HEK293 (cell line): ENCODE data around the gene CDX2.

ENCODE experiments used
- CTCF ChIA-PET: fragments of 350-600 bp; formaldehyde crosslinking; extraction: SDS; loops from one replicate; lab custom pipeline; 2021; ENCODE audit warnings: antibody characterized with exemption; lab: Yijun Ruan, JAX
- POLR2A ChIA-PET: fragments of 300-600 bp; formaldehyde crosslinking; extraction: SDS; loops from one replicate; lab custom pipeline; 2020; ENCODE audit warnings: antibody characterized with exemption, inconsistent platforms; lab: Yijun Ruan, JAX
- H3K27ac ChIP-seq: fragments of 200-500 bp; sonication (Bioruptor generic); 2 replicates; pipeline ENCODE4 v1.5.1; 2014; ENCODE audit warnings: low read depth, low read length, control low read depth, inconsistent platforms; ENCODE audit errors: extremely low read depth
- H3K36me3 ChIP-seq, 2 experiments: fragments of 200-500 bp in 1 of 2; sonication (Bioruptor generic) in 1 of 2; 1 replicate in 1 of 2; 2 replicates in 1 of 2; pipeline ENCODE4 v1.5.1; 2014 to 2017; ENCODE audit warnings: inconsistent platforms in 2 of 2, low read length in 2 of 2; ENCODE audit not compliant: control insufficient read depth in 2 of 2, insufficient read depth in 1 of 2
- H3K4me1 ChIP-seq: fragments of 200-500 bp; sonication (Bioruptor generic); 2 replicates; pipeline ENCODE4 v1.5.1; 2014; ENCODE audit warnings: mild to moderate bottlenecking, low read length, inconsistent platforms; ENCODE audit not compliant: control insufficient read depth, insufficient read depth
- H3K4me3 ChIP-seq: 2 replicates; pipeline ENCODE4 v1.5.1; 2011; ENCODE audit warnings: low read depth, mild to moderate bottlenecking, control low read depth, low read length, moderate library complexity
- H3K9me3 ChIP-seq: fragments of 200-500 bp; sonication (Bioruptor generic); 2 replicates; pipeline ENCODE4 v1.5.1; 2014; ENCODE audit warnings: low read depth, low read length, inconsistent platforms; ENCODE audit not compliant: control insufficient read depth, insufficient read depth
- CTCF ChIP-seq: fragments of 450-650 bp; formaldehyde crosslinking; IDR thresholded peaks from 2 replicates; pipeline ENCODE4 v1.5.1; 2016; ENCODE audit warnings: missing biosample characterization, missing genetic modification characterization
- FEZF1 ChIP-seq: fragments of 450-650 bp; formaldehyde crosslinking; IDR thresholded peaks from 2 replicates; pipeline ENCODE4 v1.5.1; 2016; ENCODE audit warnings: missing biosample characterization, missing genetic modification characterization
- IKZF3 ChIP-seq: fragments of 450-650 bp; IDR thresholded peaks from 2 replicates; pipeline ENCODE4 v1.5.0; 2018; ENCODE audit warnings: missing biosample characterization, mild to moderate bottlenecking, missing genetic modification characterization, moderate library complexity
- KLF1 ChIP-seq: fragments of 450-650 bp; formaldehyde crosslinking; IDR thresholded peaks from 2 replicates; pipeline ENCODE4 v1.5.1; 2016; ENCODE audit warnings: missing biosample characterization, missing genetic modification characterization
- MZF1 ChIP-seq: fragments of 450-650 bp; formaldehyde crosslinking; IDR thresholded peaks from 2 replicates; pipeline ENCODE4 v1.5.1; 2017; ENCODE audit warnings: missing biosample characterization, missing genetic modification characterization, borderline replicate concordance
- PRDM6 ChIP-seq: fragments of 450-650 bp; formaldehyde crosslinking; IDR thresholded peaks from 2 replicates; pipeline ENCODE4 v1.5.1; 2017; ENCODE audit warnings: missing biosample characterization, missing genetic modification characterization
- ZBTB1 ChIP-seq: fragments of 450-650 bp; formaldehyde crosslinking; IDR thresholded peaks from 2 replicates; pipeline ENCODE4 v1.5.1; 2016; ENCODE audit warnings: missing biosample characterization, missing genetic modification characterization
- ZBTB20 ChIP-seq: fragments of 450-650 bp; formaldehyde crosslinking; IDR thresholded peaks from 2 replicates; pipeline ENCODE4 v1.5.1; 2016; ENCODE audit warnings: missing biosample characterization, missing genetic modification characterization
- ZFHX2 ChIP-seq: fragments of 450-650 bp; formaldehyde crosslinking; conservative IDR thresholded peaks from 2 replicates; pipeline ENCODE4 v1.5.1; 2016; ENCODE audit warnings: missing biosample characterization, missing genetic modification characterization
- ZFP37 ChIP-seq: fragments of 450-650 bp; formaldehyde crosslinking; IDR thresholded peaks from 2 replicates; pipeline ENCODE4 v1.5.1; 2016; ENCODE audit warnings: missing biosample characterization, missing genetic modification characterization
- ZNF211 ChIP-seq: fragments of 450-650 bp; formaldehyde crosslinking; IDR thresholded peaks from 2 replicates; pipeline ENCODE4 v1.5.1; 2016; ENCODE audit warnings: low read depth, missing biosample characterization, missing genetic modification characterization
- ZNF274 ChIP-seq, 2 experiments: fragments of 200-500 bp in 1 of 2; fragments of 450-650 bp in 1 of 2; sonication (Bioruptor generic) in 1 of 2; formaldehyde crosslinking in 1 of 2; IDR thresholded peaks; 2 replicates each; pipeline versions ENCODE4 v1.5.1 to v1.6.1; 2014 to 2016; ENCODE audit warnings: borderline replicate concordance in 1 of 2, inconsistent platforms in 1 of 2, low read length in 1 of 2, missing biosample characterization in 1 of 2, missing genetic modification characterization in 1 of 2
- ZNF311 ChIP-seq: fragments of 450-650 bp; formaldehyde crosslinking; IDR thresholded peaks from 2 replicates; pipeline ENCODE4 v1.5.1; 2017; ENCODE audit warnings: missing biosample characterization, missing genetic modification characterization, borderline replicate concordance
- ZNF335 ChIP-seq: fragments of 450-650 bp; formaldehyde crosslinking; conservative IDR thresholded peaks from 2 replicates; pipeline ENCODE4 v1.5.1; 2016; ENCODE audit warnings: missing biosample characterization, missing genetic modification characterization
- ZNF391 ChIP-seq: fragments of 450-650 bp; formaldehyde crosslinking; IDR thresholded peaks from 2 replicates; pipeline ENCODE4 v1.5.1; 2016; ENCODE audit warnings: low read depth, missing biosample characterization, missing genetic modification characterization, borderline replicate concordance
- ZNF521 ChIP-seq: fragments of 450-650 bp; formaldehyde crosslinking; IDR thresholded peaks from 2 replicates; pipeline ENCODE4 v1.5.1; 2017; ENCODE audit warnings: missing biosample characterization, mild to moderate bottlenecking, missing genetic modification characterization
- ZNF558 ChIP-seq: fragments of 450-650 bp; formaldehyde crosslinking; IDR thresholded peaks from 2 replicates; pipeline ENCODE4 v1.5.1; 2016; ENCODE audit warnings: missing biosample characterization, missing genetic modification characterization
- ZNF580 ChIP-seq: fragments of 450-650 bp; formaldehyde crosslinking; IDR thresholded peaks from 2 replicates; pipeline ENCODE4 v1.5.1; 2016; ENCODE audit warnings: missing biosample characterization, missing genetic modification characterization
- ZNF596 ChIP-seq: fragments of 450-650 bp; IDR thresholded peaks from 2 replicates; pipeline ENCODE4 v1.5.0; 2018; ENCODE audit warnings: missing biosample characterization, mild to moderate bottlenecking, missing genetic modification characterization, moderate library complexity
- ZNF654 ChIP-seq: fragments of 450-650 bp; formaldehyde crosslinking; IDR thresholded peaks from 2 replicates; pipeline ENCODE4 v1.5.1; 2016; ENCODE audit warnings: low read depth, missing biosample characterization, missing genetic modification characterization
- ZNF660 ChIP-seq: fragments of 450-650 bp; IDR thresholded peaks from 2 replicates; pipeline ENCODE4 v1.5.1; 2018; ENCODE audit warnings: missing biosample characterization, mild to moderate bottlenecking, missing genetic modification characterization
- ZNF707 ChIP-seq: fragments of 450-650 bp; formaldehyde crosslinking; IDR thresholded peaks from 2 replicates; pipeline ENCODE4 v1.5.1; 2016; ENCODE audit warnings: missing biosample characterization, missing genetic modification characterization
- ZNF830 ChIP-seq: fragments of 450-650 bp; IDR thresholded peaks from 2 replicates; pipeline ENCODE4 v1.5.0; 2018; ENCODE audit warnings: missing biosample characterization, missing genetic modification characterization, low read depth, mild to moderate bottlenecking, moderate library complexity
- TF ChIP-seq, protein P1 (sequence below): fragments of 450-650 bp; formaldehyde crosslinking; IDR thresholded peaks from 2 replicates; pipeline ENCODE4 v1.5.1; 2017; ENCODE audit warnings: missing biosample characterization, missing genetic modification characterization
- TF ChIP-seq, protein P2 (sequence below): fragments of 450-650 bp; formaldehyde crosslinking; IDR thresholded peaks from 2 replicates; pipeline ENCODE4; 2016; ENCODE audit warnings: missing biosample characterization, missing genetic modification characterization
- TF ChIP-seq, protein P3 (sequence below): fragments of 450-650 bp; formaldehyde crosslinking; IDR thresholded peaks from 2 replicates; pipeline ENCODE4 v1.5.1; 2016; ENCODE audit warnings: missing biosample characterization, missing genetic modification characterization

Gene CDX2

DNA sequence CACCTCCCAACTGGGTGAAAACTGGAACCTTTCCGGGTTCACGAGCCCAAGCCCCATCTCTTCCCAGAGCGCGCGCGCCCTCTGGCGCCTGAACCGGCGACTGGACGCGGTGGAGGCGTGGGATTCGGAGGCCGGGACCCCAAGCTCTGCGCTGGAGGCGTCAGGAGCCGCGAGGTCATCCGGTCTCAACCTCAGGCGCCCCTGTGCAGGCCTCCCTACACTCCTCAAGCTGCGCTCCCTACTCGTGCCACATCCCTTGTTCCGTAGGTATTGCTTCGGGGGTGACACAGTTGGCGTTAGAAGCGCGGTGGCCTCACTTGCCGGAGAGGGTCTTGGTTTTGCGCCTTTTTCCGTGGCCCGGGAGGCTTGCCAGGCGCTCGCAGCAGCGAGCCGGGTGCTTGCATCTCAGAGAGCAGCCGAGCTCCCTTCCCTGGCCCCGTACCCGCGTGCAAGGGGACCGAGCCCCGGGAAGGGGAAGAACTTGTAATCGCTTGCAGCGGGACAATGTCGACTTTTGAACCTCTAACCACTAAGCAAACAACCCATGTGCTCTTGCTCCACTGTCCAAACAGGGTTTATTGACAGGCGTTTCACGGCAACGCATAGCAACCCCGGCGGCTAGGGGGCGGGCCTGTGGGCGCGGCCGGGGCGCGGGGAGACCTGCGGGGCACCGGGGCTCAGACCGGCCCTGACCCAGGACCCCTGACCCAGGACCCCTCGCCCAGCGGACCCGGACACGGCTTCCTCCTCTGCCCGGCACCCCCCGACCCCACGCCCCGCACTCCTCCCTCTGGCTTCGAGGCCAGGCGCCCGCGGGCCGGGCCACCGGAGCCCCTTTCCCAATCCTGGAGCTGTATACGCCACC, 8.5 kb downstream of the CDX2 start:
- Histone ChIP-seq H3K4me3 (peak overlapping the region; percentile 31), H3K27ac (peak overlapping the region; percentile 37; the same call in 1 of the 2 replicates), H3K4me1 (no peaks in the 10 kb centered on the region; the same call in 1 of the 2 replicates), H3K36me3 (peaks cover 0 to 46% of the 10 kb centered on the region in 2 experiments; a peak in 2 of 3 replicates), H3K9me3 (no peaks in the 10 kb centered on the region)
- CTCF ChIA-PET = interaction anchor here (0.7 to 13.6 kb wide), 4 partner anchors 18 to 133 kb away, joined by 3 to 206 read pairs (median 4); no protein-coding TSS in a partner anchor
- POLR2A ChIA-PET = no interaction called here
- TF ChIP-seq ZNF391 = no peak
- no peak for TF ChIP-seq ZNF660 (tag by site-specific recombination)
- TF ChIP-seq ZNF580 (tag by site-specific recombination) = no peak
- TF ChIP-seq, protein P1, sequence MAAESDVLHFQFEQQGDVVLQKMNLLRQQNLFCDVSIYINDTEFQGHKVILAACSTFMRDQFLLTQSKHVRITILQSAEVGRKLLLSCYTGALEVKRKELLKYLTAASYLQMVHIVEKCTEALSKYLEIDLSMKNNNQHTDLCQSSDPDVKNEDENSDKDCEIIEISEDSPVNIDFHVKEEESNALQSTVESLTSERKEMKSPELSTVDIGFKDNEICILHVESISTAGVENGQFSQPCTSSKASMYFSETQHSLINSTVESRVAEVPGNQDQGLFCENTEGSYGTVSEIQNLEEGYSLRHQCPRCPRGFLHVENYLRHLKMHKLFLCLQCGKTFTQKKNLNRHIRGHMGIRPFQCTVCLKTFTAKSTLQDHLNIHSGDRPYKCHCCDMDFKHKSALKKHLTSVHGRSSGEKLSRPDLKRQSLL = peak; percentile 58; the same call in 1 of the 2 replicates
- TF ChIP-seq PRDM6 (tag by site-specific recombination) = no peak
- no peak for TF ChIP-seq ZFHX2
- TF ChIP-seq ZBTB1 (tag by site-specific recombination) = no peak
- TF ChIP-seq ZNF335 (tag by site-specific recombination) = peak; percentile 56
- TF ChIP-seq ZNF274 (IDR thresholded peaks at IDR 0.05; ENCODE audit: low read length) = no peak
- TF ChIP-seq ZNF274 (tag by site-specific recombination; IDR thresholded peaks at IDR 0.05; ENCODE audit: borderline replicate concordance) = no peak
- no peak for TF ChIP-seq ZNF211 (tag by site-specific recombination)
- peak; percentile 57; the same call in 1 of the 2 replicates for TF ChIP-seq ZBTB20 (tag by site-specific recombination)
- TF ChIP-seq, protein P2, sequence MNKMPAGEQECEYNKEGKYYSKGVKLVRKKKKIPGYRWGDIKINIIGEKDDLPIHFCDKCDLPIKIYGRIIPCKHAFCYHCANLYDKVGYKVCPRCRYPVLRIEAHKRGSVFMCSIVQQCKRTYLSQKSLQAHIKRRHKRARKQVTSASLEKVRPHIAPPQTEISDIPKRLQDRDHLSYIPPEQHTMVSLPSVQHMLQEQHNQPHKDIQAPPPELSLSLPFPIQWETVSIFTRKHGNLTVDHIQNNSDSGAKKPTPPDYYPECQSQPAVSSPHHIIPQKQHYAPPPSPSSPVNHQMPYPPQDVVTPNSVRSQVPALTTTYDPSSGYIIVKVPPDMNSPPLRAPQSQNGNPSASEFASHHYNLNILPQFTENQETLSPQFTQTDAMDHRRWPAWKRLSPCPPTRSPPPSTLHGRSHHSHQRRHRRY (tag by site-specific recombination) = no peak
- no peak for TF ChIP-seq ZNF830
- no peak for TF ChIP-seq MZF1 (tag by site-specific recombination)
- TF ChIP-seq, protein P3, sequence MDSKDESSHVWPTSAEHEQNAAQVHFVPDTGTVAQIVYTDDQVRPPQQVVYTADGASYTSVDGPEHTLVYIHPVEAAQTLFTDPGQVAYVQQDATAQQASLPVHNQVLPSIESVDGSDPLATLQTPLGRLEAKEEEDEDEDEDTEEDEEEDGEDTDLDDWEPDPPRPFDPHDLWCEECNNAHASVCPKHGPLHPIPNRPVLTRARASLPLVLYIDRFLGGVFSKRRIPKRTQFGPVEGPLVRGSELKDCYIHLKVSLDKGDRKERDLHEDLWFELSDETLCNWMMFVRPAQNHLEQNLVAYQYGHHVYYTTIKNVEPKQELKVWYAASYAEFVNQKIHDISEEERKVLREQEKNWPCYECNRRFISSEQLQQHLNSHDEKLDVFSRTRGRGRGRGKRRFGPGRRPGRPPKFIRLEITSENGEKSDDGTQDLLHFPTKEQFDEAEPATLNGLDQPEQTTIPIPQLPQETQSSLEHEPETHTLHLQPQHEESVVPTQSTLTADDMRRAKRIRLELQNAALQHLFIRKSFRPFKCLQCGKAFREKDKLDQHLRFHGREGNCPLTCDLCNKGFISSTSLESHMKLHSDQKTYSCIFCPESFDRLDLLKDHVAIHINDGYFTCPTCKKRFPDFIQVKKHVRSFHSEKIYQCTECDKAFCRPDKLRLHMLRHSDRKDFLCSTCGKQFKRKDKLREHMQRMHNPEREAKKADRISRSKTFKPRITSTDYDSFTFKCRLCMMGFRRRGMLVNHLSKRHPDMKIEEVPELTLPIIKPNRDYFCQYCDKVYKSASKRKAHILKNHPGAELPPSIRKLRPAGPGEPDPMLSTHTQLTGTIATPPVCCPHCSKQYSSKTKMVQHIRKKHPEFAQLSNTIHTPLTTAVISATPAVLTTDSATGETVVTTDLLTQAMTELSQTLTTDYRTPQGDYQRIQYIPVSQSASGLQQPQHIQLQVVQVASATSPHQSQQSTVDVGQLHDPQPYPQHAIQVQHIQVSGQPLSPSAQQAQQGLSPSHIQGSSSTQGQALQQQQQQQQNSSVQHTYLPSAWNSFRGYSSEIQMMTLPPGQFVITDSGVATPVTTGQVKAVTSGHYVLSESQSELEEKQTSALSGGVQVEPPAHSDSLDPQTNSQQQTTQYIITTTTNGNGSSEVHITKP (tag by site-specific recombination) = no peak
- TF ChIP-seq CTCF (tag by site-specific recombination) = peak; percentile 13; the same call in 1 of the 2 replicates
- no peak for TF ChIP-seq ZNF311 (tag by site-specific recombination)
- peak; percentile 9; the same call in 1 of the 2 replicates for TF ChIP-seq ZNF654 (tag by site-specific recombination)
- 0 out of 2 replicates have a peak, but pooled peaks have one; percentile 2 for TF ChIP-seq IKZF3 (tag by site-specific recombination)
- no peak for TF ChIP-seq KLF1 (tag by site-specific recombination)
- no peak for TF ChIP-seq ZNF521 (tag by site-specific recombination)
- no peak for TF ChIP-seq ZNF596 (tag by site-specific recombination)
- TF ChIP-seq ZNF558 = no peak
- TF ChIP-seq ZNF707 (tag by site-specific recombination) = no peak
- TF ChIP-seq ZFP37 (tag by site-specific recombination) = no peak
- peak; percentile 9; the same call in 1 of the 2 replicates for TF ChIP-seq FEZF1
